A549 (cell line): ENCODE data around the gene CNTNAP2. TPM values are rescaled to one million over a fixed set of nuclear protein-coding genes. Genes with fewer than 3 reads are reported as not detected.

ENCODE experiments used
- ATAC-seq, 2 experiments: fragments of 200-7000 bp in 1 of 2; fragments of >200 bp in 1 of 2; cut with Nextera tagmentation in 1 of 2; cut with Tn5 transposase in 1 of 2; 3 replicates each; pipeline versions ENCODE4 v1.8.0 to v1.9.1; 2018 to 2020; ENCODE audit warnings: mild to moderate bottlenecking in 1 of 2, moderate library complexity in 1 of 2
- CTCF ChIA-PET: fragments of 300-600 bp; sonication (Branson Sonifier 250); formaldehyde crosslinking; extraction: SDS; loops from one replicate; lab custom pipeline; 2021; ENCODE audit warnings: antibody characterized with exemption, inconsistent platforms; lab: Yijun Ruan, JAX
- POLR2A ChIA-PET: fragments of 350-600 bp; formaldehyde crosslinking; extraction: SDS; loops from one replicate; lab custom pipeline; 2021; ENCODE audit warnings: antibody characterized with exemption, inconsistent platforms; lab: Yijun Ruan, JAX
- DNase-seq, 2 experiments: peaks; one replicate each; pipeline versions ENCODE4 v3.0.0 to v3.0.0-alpha.2; 2011 to 2016; ENCODE audit warnings: low read depth in 1 of 2, low spot score in 1 of 2
- FAIRE-seq: peaks from 2 replicates; lab custom pipeline; 2011; peaks lifted over from hg19 to GRCh38; lab: Jason Lieb, UNC
- H3K27ac ChIP-seq, 2 experiments: fragments of >200 bp; sonication (Bioruptor Twin); formaldehyde crosslinking; 3 replicates each; pipeline ENCODE4 v1.5.1; 2016 to 2017
- H3K4me1 ChIP-seq: fragments of >200 bp; sonication (Bioruptor Twin); formaldehyde crosslinking; 3 replicates; pipeline ENCODE4 v1.6.1; 2016
- H3K4me2 ChIP-seq: fragments of >200 bp; sonication (Bioruptor Twin); formaldehyde crosslinking; 3 replicates; pipeline ENCODE4 v1.6.1; 2016
- H3K4me3 ChIP-seq: fragments of >200 bp; sonication (Bioruptor Twin); formaldehyde crosslinking; 3 replicates; pipeline ENCODE4 v1.5.1; 2016
- H3K9me3 ChIP-seq: fragments of >200 bp; sonication (Bioruptor Twin); formaldehyde crosslinking; 3 replicates; pipeline ENCODE4 v1.6.1; 2016
- CBX2 ChIP-seq: fragments of 200-600 bp; sonication (generic); IDR thresholded peaks from 2 replicates; pipeline ENCODE4 v1.6.1; 2016; ENCODE audit warnings: low read depth, mild to moderate bottlenecking, borderline replicate concordance
- CHD2 ChIP-seq: fragments of 150-350 bp; IDR thresholded peaks from 2 replicates; pipeline ENCODE4 v1.6.1; 2014; ENCODE audit warnings: low read length; ENCODE audit not compliant: partially characterized antibody
- CHD4 ChIP-seq: fragments of 200-600 bp; sonication (generic); IDR thresholded peaks from 2 replicates; pipeline ENCODE4 v1.6.1; 2016; ENCODE audit warnings: antibody characterized with exemption, mild to moderate bottlenecking, borderline replicate concordance
- EP300 ChIP-seq, 2 experiments: fragments of >200 bp; sonication (Bioruptor Twin); formaldehyde crosslinking; IDR thresholded peaks; 2 replicates in 1 of 2; 3 replicates in 1 of 2; pipeline ENCODE4 v1.6.1; 2016 to 2017
- FOSB ChIP-seq: fragments of 250-450 bp; sonication (Bioruptor Pico); IDR thresholded peaks from 2 replicates; pipeline ENCODE4 v1.5.0; 2020; ENCODE audit warnings: mild to moderate bottlenecking, moderate library complexity
- FOSL2 ChIP-seq, 2 experiments: fragments of 450-650 bp in 1 of 2; fragments of >200 bp in 1 of 2; sonication (Bioruptor Twin) in 1 of 2; formaldehyde crosslinking; IDR thresholded peaks; 2 replicates each; pipeline versions ENCODE4 v1.5.0 to v1.6.1; 2016 to 2020; ENCODE audit warnings: mild to moderate bottlenecking in 1 of 2, moderate library complexity in 1 of 2
- HEYL ChIP-seq: fragments of 250-450 bp; sonication (Bioruptor Pico); IDR thresholded peaks from 2 replicates; pipeline ENCODE4 v1.8.0; 2021; ENCODE audit warnings: mild to moderate bottlenecking, moderate library complexity
- HOXB5 ChIP-seq: fragments of 250-450 bp; sonication (Bioruptor Pico); IDR thresholded peaks from 2 replicates; pipeline ENCODE4 v1.5.0; 2020; ENCODE audit warnings: mild to moderate bottlenecking, moderate library complexity
- JUNB ChIP-seq: fragments of >200 bp; sonication (Bioruptor Twin); formaldehyde crosslinking; IDR thresholded peaks from 2 replicates; pipeline ENCODE4 v1.6.1; 2016
- MYC ChIP-seq: IDR thresholded peaks from 2 replicates; pipeline ENCODE4 v1.6.1; 2012; ENCODE audit warnings: mild to moderate bottlenecking, inconsistent platforms, low read length, improper control_type of control experiment, borderline replicate concordance
- NFE2L2 ChIP-seq: fragments of 150-350 bp; conservative IDR thresholded peaks from 2 replicates; pipeline ENCODE4 v1.6.1; 2014; ENCODE audit warnings: low read length
- POLR2A ChIP-seq: IDR thresholded peaks from 2 replicates; pipeline ENCODE4 v1.6.1; 2012; ENCODE audit warnings: mild to moderate bottlenecking, low read length
- RAD21 ChIP-seq, 2 experiments: fragments of >200 bp in 1 of 2; sonication (Bioruptor Twin) in 1 of 2; formaldehyde crosslinking in 1 of 2; IDR thresholded peaks in 1 of 2; conservative IDR thresholded peaks in 1 of 2; 2 replicates in 1 of 2; 3 replicates in 1 of 2; pipeline ENCODE4 v1.6.1; 2012 to 2018; ENCODE audit warnings: inconsistent platforms in 1 of 2
- RCOR1 ChIP-seq: fragments of 150-350 bp; IDR thresholded peaks from 2 replicates; pipeline ENCODE4 v1.6.1; 2014; ENCODE audit warnings: antibody characterized with exemption, low read length, low read depth
- RFX5 ChIP-seq: fragments of 450-650 bp; IDR thresholded peaks from 2 replicates; pipeline ENCODE4 v1.7.1; 2014; ENCODE audit warnings: antibody characterized with exemption, mild to moderate bottlenecking, moderate library complexity
- TFCP2L1 ChIP-seq: fragments of 250-450 bp; sonication (Bioruptor Pico); IDR thresholded peaks from 2 replicates; pipeline ENCODE4 v1.5.0; 2021; ENCODE audit warnings: mild to moderate bottlenecking
- ZNF302 ChIP-seq: fragments of 250-450 bp; sonication (Bioruptor Pico); IDR thresholded peaks from 2 replicates; pipeline ENCODE4 v1.9.0; 2021; ENCODE audit warnings: inconsistent platforms, mild to moderate bottlenecking, moderate library complexity
- WGBS: methylation state at CpG from one replicate; pipeline ENCODE4 v1.1.6; 2017; ENCODE audit errors: missing lambda C conversion rate; 5-methylcytosine and 5-hydroxymethylcytosine counted together
- polyA plus RNA-seq, 4 experiments: library from polyadenylated mRNA; depleted of rRNA in 3 of 4; stranded (reverse); fragments of >200 nt; fragmentation: RNase III in 1 of 4; extraction: RNeasy Plus Mini Kit Qiagen cat#74134 plus additional on column Dnase treatment in 1 of 4; gene quantifications; 2 replicates in 3 of 4; 3 replicates in 1 of 4; pipeline ENCODE4 v1.2.3, GENCODE V29; 2011 to 2017
- TF ChIP-seq, protein P1 (sequence below): IDR thresholded peaks from 2 replicates; pipeline ENCODE4 v1.6.1; 2012
- TF ChIP-seq, protein P2 (sequence below): fragments of 200-600 bp; sonication (generic); IDR thresholded peaks from 2 replicates; pipeline ENCODE4 v1.6.1; 2016; ENCODE audit warnings: antibody characterized with exemption, mild to moderate bottlenecking, moderate library complexity

The CNTNAP2 gene
- polyA plus RNA-seq, 2 of the 4 experiments (the other 2 are of a cell fraction) = 0.05 to 0.13 TPM

DNA sequence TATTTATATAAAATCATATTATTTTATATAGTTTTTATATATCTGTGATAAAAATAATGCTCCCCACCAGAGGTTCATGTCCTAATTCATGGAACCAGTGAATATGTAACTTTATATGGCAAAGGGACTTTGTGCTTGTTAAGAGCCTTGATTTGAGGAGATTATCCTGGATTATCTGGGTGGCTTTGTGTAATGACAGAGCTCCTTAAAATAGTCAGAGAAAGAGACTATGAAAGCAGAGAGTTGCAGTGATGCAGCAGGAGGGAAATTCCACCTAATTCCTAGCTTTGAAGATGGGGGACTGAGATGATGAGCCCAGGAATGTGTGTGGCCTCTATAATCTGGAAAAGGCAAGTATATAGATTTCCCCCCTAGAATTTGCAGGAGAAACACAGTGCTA, 1439.7 kb downstream of the CNTNAP2 start:
- no peak for TF ChIP-seq CHD4
- no peak for TF ChIP-seq FOSB (CRISPR knock-in tag)
- TF ChIP-seq JUNB = no peak
- TF ChIP-seq CBX2 = no peak
- TF ChIP-seq MYC = no peak
- TF ChIP-seq RAD21 (conservative IDR thresholded peaks at IDR 0.05 in 1 of 2, IDR thresholded peaks at IDR 0.05 in 1 of 2) = no peak
- TF ChIP-seq RFX5 = no peak
- TF ChIP-seq NFE2L2 = no peak
- TF ChIP-seq, protein P1, sequence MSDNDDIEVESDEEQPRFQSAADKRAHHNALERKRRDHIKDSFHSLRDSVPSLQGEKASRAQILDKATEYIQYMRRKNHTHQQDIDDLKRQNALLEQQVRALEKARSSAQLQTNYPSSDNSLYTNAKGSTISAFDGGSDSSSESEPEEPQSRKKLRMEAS = no peak
- no peak for TF ChIP-seq EP300 (IDR thresholded peaks at IDR 0.05)
- no peak for TF ChIP-seq CHD2
- TF ChIP-seq FOSL2 (IDR thresholded peaks at IDR 0.05) = no peak
- TF ChIP-seq FOSL2 (CRISPR knock-in tag; IDR thresholded peaks at IDR 0.05) = no peak
- FAIRE-seq = no peak
- CTCF ChIA-PET = interaction anchor here (1.6 kb wide), 1 partner anchor 9 kb away, joined by 5 read pairs; no protein-coding TSS in a partner anchor

DNA sequence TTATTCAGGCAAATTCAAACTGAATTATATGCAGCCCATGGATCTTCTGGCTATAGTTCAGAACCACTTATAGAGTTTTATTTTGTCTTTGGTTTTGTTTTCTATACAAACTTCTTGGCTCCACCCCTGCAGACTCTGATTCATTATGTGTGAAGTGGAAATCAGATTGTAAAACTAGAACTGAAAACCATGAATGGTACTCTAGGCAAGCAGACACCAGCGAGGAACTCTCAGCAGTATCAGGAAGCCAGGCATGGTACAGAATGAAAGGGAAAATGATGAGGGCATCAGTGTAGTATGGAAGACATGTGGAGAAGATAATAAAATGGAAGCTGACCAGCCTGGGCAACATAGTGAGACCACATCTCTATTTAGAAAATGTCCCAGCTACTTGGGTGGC, 1447.1 kb downstream of the CNTNAP2 start:
- ATAC-seq (no peak), DNase-seq (no peak), FAIRE-seq (no peak)
- Histone ChIP-seq H3K4me3 (no peak overlapping the region), H3K4me2 (no peak overlapping the region), H3K9me3 (no peaks in the 10 kb centered on the region; the same call in 2 of the 3 replicates), H3K4me1 (no peaks in the 10 kb centered on the region), H3K27ac (no peak overlapping the region)
- CTCF ChIA-PET = no interaction called here
- no peak for TF ChIP-seq HEYL (CRISPR knock-in tag)
- no peak for TF ChIP-seq POLR2A
- no peak for TF ChIP-seq HOXB5 (CRISPR knock-in tag)
- TF ChIP-seq RCOR1 = no peak
- POLR2A ChIA-PET = interaction anchor here (0.6 kb wide), 1 partner anchor 1564 kb away, joined by 9 read pairs; no protein-coding TSS in a partner anchor
- 8% methylated on average over 1 of the region's 1 CpG for WGBS

More for the DNA sequence above, 1439.7 kb downstream of the CNTNAP2 start:
- no peak overlapping the region for H3K27ac ChIP-seq
- no peaks in the 10 kb centered on the region for H3K4me1 ChIP-seq
- no peak overlapping the region for H3K4me3 ChIP-seq
- DNase-seq (no peak), ATAC-seq (no peak)
- POLR2A ChIA-PET = no interaction called here
- no peak overlapping the region for H3K4me2 ChIP-seq
- H3K9me3 ChIP-seq = no peaks in the 10 kb centered on the region; the same call in 1 of the 3 replicates

DNA sequence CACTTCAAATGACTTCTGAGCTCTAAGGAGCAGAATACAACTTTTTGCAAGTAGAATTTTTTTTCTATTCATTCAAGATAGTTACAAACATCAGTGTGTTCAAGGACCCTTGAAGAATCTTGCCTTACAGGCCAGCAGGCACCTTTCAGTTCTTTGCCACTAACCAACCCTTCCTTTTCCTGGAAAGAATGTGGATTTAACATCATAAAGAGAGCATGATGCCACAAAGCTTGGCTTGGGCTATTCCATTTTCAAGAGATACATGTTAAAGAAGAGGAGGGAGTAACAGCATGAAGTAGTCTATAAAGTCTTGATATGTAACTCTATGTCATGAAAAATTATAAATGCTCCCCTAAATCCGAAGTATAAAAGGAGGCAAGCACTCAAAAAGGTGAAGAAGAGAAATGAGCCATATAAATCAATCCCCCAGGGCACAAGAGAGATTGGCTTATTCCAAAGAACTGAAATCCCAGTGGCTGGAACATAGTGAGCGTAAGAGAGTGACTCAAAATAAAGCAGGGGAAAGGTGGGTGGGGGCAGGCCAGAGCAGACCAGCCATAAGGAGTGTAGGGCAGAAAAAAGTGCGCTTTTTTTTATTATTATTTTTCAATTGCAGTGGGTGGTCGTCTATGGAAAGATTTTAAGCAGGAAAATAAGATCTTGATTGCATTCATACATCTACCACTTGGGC, 1448.3 kb downstream of the CNTNAP2 start:
- no peak overlapping the region for H3K4me3 ChIP-seq
- no peak overlapping the region for H3K4me2 ChIP-seq
- ATAC-seq (no peak), FAIRE-seq (no peak), DNase-seq (no peak)
- TF ChIP-seq RCOR1 (no peak), TFCP2L1 (CRISPR knock-in tag) (no peak), ZNF302 (CRISPR knock-in tag) (no peak)
- TF ChIP-seq, protein P2, sequence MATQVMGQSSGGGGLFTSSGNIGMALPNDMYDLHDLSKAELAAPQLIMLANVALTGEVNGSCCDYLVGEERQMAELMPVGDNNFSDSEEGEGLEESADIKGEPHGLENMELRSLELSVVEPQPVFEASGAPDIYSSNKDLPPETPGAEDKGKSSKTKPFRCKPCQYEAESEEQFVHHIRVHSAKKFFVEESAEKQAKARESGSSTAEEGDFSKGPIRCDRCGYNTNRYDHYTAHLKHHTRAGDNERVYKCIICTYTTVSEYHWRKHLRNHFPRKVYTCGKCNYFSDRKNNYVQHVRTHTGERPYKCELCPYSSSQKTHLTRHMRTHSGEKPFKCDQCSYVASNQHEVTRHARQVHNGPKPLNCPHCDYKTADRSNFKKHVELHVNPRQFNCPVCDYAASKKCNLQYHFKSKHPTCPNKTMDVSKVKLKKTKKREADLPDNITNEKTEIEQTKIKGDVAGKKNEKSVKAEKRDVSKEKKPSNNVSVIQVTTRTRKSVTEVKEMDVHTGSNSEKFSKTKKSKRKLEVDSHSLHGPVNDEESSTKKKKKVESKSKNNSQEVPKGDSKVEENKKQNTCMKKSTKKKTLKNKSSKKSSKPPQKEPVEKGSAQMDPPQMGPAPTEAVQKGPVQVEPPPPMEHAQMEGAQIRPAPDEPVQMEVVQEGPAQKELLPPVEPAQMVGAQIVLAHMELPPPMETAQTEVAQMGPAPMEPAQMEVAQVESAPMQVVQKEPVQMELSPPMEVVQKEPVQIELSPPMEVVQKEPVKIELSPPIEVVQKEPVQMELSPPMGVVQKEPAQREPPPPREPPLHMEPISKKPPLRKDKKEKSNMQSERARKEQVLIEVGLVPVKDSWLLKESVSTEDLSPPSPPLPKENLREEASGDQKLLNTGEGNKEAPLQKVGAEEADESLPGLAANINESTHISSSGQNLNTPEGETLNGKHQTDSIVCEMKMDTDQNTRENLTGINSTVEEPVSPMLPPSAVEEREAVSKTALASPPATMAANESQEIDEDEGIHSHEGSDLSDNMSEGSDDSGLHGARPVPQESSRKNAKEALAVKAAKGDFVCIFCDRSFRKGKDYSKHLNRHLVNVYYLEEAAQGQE = no peak
- H3K27ac ChIP-seq = no peak overlapping the region
- CTCF ChIA-PET = interaction anchor here (1.3 kb wide), 1 partner anchor 9 kb away, joined by 3 read pairs; no protein-coding TSS in a partner anchor
- WGBS = 15% methylated on average over 4 of the region's 4 CpGs
- H3K9me3 ChIP-seq = no peaks in the 10 kb centered on the region; the same call in 2 of the 3 replicates
- no peaks in the 10 kb centered on the region for H3K4me1 ChIP-seq
- POLR2A ChIA-PET = no interaction called here
